Uterus (tissue), 2 donors: ENCODE measurements around the gene SHROOM3.

Experiments used
- POLR2A ChIP-seq, 2 donors: fragments of 450-650 bp; IDR thresholded peaks; one replicate each; pipeline ENCODE4 v1.6.1; 2016; ENCODE audit warnings: antibody characterized with exemption in 2 of 2, mild to moderate bottlenecking in 1 of 2, moderate library complexity in 1 of 2
- TF ChIP-seq, protein P1 (sequence below), 4 experiments: fragments of 200-600 bp in 2 of 4; fragments of 450-650 bp in 2 of 4; sonication (generic) in 2 of 4; IDR thresholded peaks; one replicate each; pipeline ENCODE4 v1.5.1; 2016 to 2019; ENCODE audit warnings: antibody characterized with exemption in 4 of 4, mild to moderate bottlenecking in 2 of 4, moderate library complexity in 1 of 4

DNA sequence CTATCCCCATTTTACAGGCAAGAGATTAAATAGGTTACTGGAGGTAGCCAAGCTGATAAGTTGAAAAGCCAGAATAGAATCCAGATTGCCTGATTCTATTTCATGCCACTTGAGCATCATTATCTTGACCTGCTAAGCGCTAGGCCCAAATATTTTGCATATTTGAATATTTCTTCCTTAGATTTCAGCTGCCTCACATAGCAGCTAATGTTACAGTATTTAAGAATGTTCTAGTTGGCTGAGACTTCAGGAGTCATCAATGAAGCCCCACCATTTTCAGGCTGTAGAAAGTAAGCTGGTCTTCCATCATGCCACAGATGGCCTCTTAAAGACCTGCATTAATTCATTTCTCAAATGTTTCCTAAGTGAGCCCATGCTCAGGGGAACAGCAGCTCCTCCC, 121.4 kb downstream of the SHROOM3 start:
- TF ChIP-seq, protein P1, sequence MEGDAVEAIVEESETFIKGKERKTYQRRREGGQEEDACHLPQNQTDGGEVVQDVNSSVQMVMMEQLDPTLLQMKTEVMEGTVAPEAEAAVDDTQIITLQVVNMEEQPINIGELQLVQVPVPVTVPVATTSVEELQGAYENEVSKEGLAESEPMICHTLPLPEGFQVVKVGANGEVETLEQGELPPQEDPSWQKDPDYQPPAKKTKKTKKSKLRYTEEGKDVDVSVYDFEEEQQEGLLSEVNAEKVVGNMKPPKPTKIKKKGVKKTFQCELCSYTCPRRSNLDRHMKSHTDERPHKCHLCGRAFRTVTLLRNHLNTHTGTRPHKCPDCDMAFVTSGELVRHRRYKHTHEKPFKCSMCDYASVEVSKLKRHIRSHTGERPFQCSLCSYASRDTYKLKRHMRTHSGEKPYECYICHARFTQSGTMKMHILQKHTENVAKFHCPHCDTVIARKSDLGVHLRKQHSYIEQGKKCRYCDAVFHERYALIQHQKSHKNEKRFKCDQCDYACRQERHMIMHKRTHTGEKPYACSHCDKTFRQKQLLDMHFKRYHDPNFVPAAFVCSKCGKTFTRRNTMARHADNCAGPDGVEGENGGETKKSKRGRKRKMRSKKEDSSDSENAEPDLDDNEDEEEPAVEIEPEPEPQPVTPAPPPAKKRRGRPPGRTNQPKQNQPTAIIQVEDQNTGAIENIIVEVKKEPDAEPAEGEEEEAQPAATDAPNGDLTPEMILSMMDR (IDR thresholded peaks at IDR 0.05): no peak
- no peak for TF ChIP-seq POLR2A (IDR thresholded peaks at IDR 0.05)
